Peyer's patch (tissue), 4 donors: Measurements from ENCODE around the gene LIX1.

Experiments used
- POLR2A ChIP-seq, 2 donors: fragments of 450-650 bp; IDR thresholded peaks; one replicate each; pipeline ENCODE4 v1.5.1; 2017; ENCODE audit warnings: antibody characterized with exemption in 2 of 2, mild to moderate bottlenecking in 2 of 2, moderate library complexity in 2 of 2
- TF ChIP-seq, protein P1 (sequence below), 6 experiments: fragments of 450-650 bp in 4 of 6; fragments of 200-600 bp in 2 of 6; sonication (generic) in 1 of 6; IDR thresholded peaks; one replicate each; pipeline ENCODE4 v1.5.1; 2017 to 2019; ENCODE audit warnings: antibody characterized with exemption in 6 of 6, mild to moderate bottlenecking in 3 of 6, moderate library complexity in 1 of 6

DNA sequence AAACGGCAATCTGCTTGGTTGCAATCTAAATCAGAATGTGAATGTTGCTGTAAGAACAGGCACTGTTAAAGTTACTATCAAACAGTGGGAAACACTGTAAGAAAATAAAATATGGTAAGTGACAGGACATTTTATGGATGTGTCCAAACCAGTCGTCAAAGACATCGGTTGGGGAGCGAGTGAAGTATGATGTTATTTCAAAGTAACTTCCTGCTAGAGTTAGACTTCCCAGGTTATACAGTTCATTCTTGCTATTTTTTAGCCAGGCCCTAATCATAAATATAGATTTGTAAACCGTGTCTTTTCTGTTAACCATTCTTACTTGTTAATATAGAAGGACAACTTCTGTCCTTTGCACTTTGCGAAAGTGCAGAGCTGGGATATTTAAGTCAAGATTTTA, 30.2 kb downstream of the LIX1 start:
- TF ChIP-seq, protein P1, sequence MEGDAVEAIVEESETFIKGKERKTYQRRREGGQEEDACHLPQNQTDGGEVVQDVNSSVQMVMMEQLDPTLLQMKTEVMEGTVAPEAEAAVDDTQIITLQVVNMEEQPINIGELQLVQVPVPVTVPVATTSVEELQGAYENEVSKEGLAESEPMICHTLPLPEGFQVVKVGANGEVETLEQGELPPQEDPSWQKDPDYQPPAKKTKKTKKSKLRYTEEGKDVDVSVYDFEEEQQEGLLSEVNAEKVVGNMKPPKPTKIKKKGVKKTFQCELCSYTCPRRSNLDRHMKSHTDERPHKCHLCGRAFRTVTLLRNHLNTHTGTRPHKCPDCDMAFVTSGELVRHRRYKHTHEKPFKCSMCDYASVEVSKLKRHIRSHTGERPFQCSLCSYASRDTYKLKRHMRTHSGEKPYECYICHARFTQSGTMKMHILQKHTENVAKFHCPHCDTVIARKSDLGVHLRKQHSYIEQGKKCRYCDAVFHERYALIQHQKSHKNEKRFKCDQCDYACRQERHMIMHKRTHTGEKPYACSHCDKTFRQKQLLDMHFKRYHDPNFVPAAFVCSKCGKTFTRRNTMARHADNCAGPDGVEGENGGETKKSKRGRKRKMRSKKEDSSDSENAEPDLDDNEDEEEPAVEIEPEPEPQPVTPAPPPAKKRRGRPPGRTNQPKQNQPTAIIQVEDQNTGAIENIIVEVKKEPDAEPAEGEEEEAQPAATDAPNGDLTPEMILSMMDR (IDR thresholded peaks at IDR 0.05) = no peak
- TF ChIP-seq POLR2A (IDR thresholded peaks at IDR 0.05) = no peak
